H1 (cell line): ENCODE data around the gene ZCCHC9. TPM values are rescaled to one million over a fixed set of nuclear protein-coding genes. Genes with fewer than 3 reads are reported as not detected.

Source experiments
- CTCF ChIA-PET: fragments of 300-600 bp; sonication (Branson Sonifier 250); formaldehyde crosslinking; loops from one replicate; lab custom pipeline; 2021; ENCODE audit not compliant: partially characterized antibody; lab: Charles Lee
- POLR2A ChIA-PET: fragments of 300-600 bp; sonication (Branson Sonifier 250); formaldehyde crosslinking; loops from one replicate; lab custom pipeline; 2021; ENCODE audit warnings: inconsistent platforms; ENCODE audit not compliant: partially characterized antibody; lab: Charles Lee
- DNase-seq, 2 experiments: peaks; one replicate each; pipeline versions ENCODE4 v3.0.0 to v3.0.0-alpha.2; 2010 to 2022; ENCODE audit warnings: low spot score in 2 of 2, low read depth in 1 of 2, mixed read lengths in 1 of 2
- FAIRE-seq: peaks from 2 replicates; lab custom pipeline; 2011; peaks lifted over from hg19 to GRCh38; lab: Jason Lieb, UNC
- H2AFZ ChIP-seq: 2 replicates; pipeline ENCODE4 v1.8.1; 2012; ENCODE audit warnings: low read length, inconsistent platforms
- H2AK5ac ChIP-seq: 2 replicates; pipeline ENCODE4 v1.6.1; 2013; ENCODE audit warnings: low read depth, low read length
- H2BK120ac ChIP-seq: replicated peaks from 2 replicates; pipeline ENCODE3; 2013; ENCODE audit warnings: low read depth, low read length, inconsistent platforms
- H2BK12ac ChIP-seq: 2 replicates; pipeline ENCODE4 v1.6.1; 2013; ENCODE audit warnings: low read depth, low read length
- H2BK15ac ChIP-seq: 2 replicates; pipeline ENCODE4 v1.6.1; 2013; ENCODE audit warnings: low read length
- H2BK20ac ChIP-seq: 2 replicates; pipeline ENCODE4 v1.6.1; 2013; ENCODE audit warnings: low read length
- H2BK5ac ChIP-seq: 2 replicates; pipeline ENCODE4 v1.6.1; 2013; ENCODE audit warnings: low read depth, low read length
- H3K14ac ChIP-seq: 2 replicates; pipeline ENCODE4 v1.6.1; 2013; ENCODE audit warnings: inconsistent platforms; ENCODE audit not compliant: insufficient read length
- H3K18ac ChIP-seq: 2 replicates; pipeline ENCODE4 v1.6.1; 2013; ENCODE audit warnings: low read length; ENCODE audit errors: extremely low read depth
- H3K23ac ChIP-seq: 2 replicates; pipeline ENCODE4 v1.6.1; 2013; ENCODE audit warnings: inconsistent platforms; ENCODE audit not compliant: insufficient read length
- H3K23me2 ChIP-seq: 2 replicates; pipeline ENCODE4 v1.6.1; 2013; ENCODE audit warnings: low read depth, low read length
- H3K27ac ChIP-seq: 2 replicates; pipeline ENCODE4 v1.6.1; 2011; ENCODE audit warnings: low read depth, low read length, inconsistent platforms
- H3K27me3 ChIP-seq, 4 experiments: replicated peaks in 1 of 4; 1 replicate in 1 of 4; 2 replicates in 3 of 4; pipeline versions ENCODE4 v1.6.1 to v1.8.1; 2011 to 2013; ENCODE audit warnings: low read length in 3 of 4, mild to moderate bottlenecking in 3 of 4, inconsistent platforms in 2 of 4, mixed read lengths in 2 of 4, moderate library complexity in 1 of 4; ENCODE audit not compliant: control insufficient read depth in 3 of 4, insufficient read depth in 3 of 4; ENCODE audit errors: extremely low read depth in 1 of 4
- H3K36me3 ChIP-seq, 4 experiments: 2 replicates each; pipeline versions ENCODE4 v1.6.1 to v1.8.1; 2011 to 2013; ENCODE audit warnings: mild to moderate bottlenecking in 4 of 4, low read length in 3 of 4, moderate library complexity in 2 of 4, control low read depth in 1 of 4, inconsistent platforms in 1 of 4; ENCODE audit not compliant: insufficient read depth in 4 of 4, control insufficient read depth in 2 of 4
- H3K4ac ChIP-seq: replicated peaks from 2 replicates; pipeline ENCODE3; 2013; ENCODE audit warnings: low read length, low read depth, mixed read lengths, inconsistent platforms; ENCODE audit not compliant: insufficient read length
- H3K4me1 ChIP-seq, 4 experiments: replicated peaks in 1 of 4; 1 replicate in 1 of 4; 2 replicates in 3 of 4; pipeline versions ENCODE4 v1.6.1 to v1.8.1; 2011 to 2013; ENCODE audit warnings: low read length in 3 of 4, inconsistent platforms in 2 of 4, mixed read lengths in 1 of 4; ENCODE audit not compliant: insufficient read depth in 4 of 4, control insufficient read depth in 3 of 4
- H3K4me2 ChIP-seq, 2 experiments: 2 replicates each; pipeline versions ENCODE4 v1.6.1 to v1.8.1; 2011 to 2013; ENCODE audit warnings: low read depth in 2 of 2, low read length in 2 of 2, control low read depth in 1 of 2, inconsistent platforms in 1 of 2, mild to moderate bottlenecking in 1 of 2; ENCODE audit not compliant: insufficient read depth in 1 of 2
- H3K4me3 ChIP-seq, 4 experiments: fragments of 200-600, 300-600 bp in 1 of 4; sonication (generic), shearing (Covaris generic), sonication (Bioruptor Twin) in 1 of 4; 2 replicates each; pipeline versions ENCODE4 v1.5.1 to v1.8.1; 2011 to 2016; ENCODE audit warnings: low read length in 4 of 4, low read depth in 3 of 4, control low read depth in 2 of 4, inconsistent platforms in 2 of 4, mild to moderate bottlenecking in 2 of 4, mixed read lengths in 1 of 4, moderate library complexity in 1 of 4; ENCODE audit not compliant: insufficient read depth in 2 of 4; ENCODE audit errors: extremely low read depth in 1 of 4
- H3K56ac ChIP-seq: replicated peaks from 2 replicates; pipeline ENCODE3; 2013; ENCODE audit warnings: low read depth, mild to moderate bottlenecking, mixed read lengths, low read length, inconsistent platforms; ENCODE audit not compliant: insufficient read length
- H3K79me1 ChIP-seq: 2 replicates; pipeline ENCODE4 v1.6.1; 2013; ENCODE audit warnings: low read depth, low read length, control low read depth
- H3K79me2 ChIP-seq, 2 experiments: 2 replicates each; pipeline versions ENCODE4 v1.6.1 to v1.8.1; 2012 to 2013; ENCODE audit warnings: low read length in 2 of 2, mild to moderate bottlenecking in 2 of 2, inconsistent platforms in 1 of 2; ENCODE audit not compliant: insufficient read depth in 2 of 2, control insufficient read depth in 1 of 2
- H3K9ac ChIP-seq, 4 experiments: replicated peaks in 1 of 4; 1 replicate in 1 of 4; 2 replicates in 3 of 4; pipeline versions ENCODE4 v1.6.1 to v1.8.1; 2011 to 2013; ENCODE audit warnings: low read depth in 3 of 4, low read length in 3 of 4, control low read depth in 2 of 4, mild to moderate bottlenecking in 2 of 4, moderate library complexity in 2 of 4, inconsistent platforms in 1 of 4; ENCODE audit errors: extremely low read depth in 1 of 4
- H3K9me3 ChIP-seq, 2 experiments: 2 replicates each; pipeline versions ENCODE4 v1.6.1 to v1.8.1; 2012 to 2013; ENCODE audit warnings: mild to moderate bottlenecking in 2 of 2, moderate library complexity in 2 of 2, control low read depth in 1 of 2, inconsistent platforms in 1 of 2, low read depth in 1 of 2, low read length in 1 of 2, mixed read lengths in 1 of 2; ENCODE audit not compliant: insufficient read depth in 2 of 2
- H4K20me1 ChIP-seq, 2 experiments: replicated peaks in 1 of 2; 2 replicates each; pipeline versions ENCODE3 to v1.8.1; 2011 to 2013; ENCODE audit warnings: inconsistent platforms in 2 of 2, low read length in 2 of 2, mild to moderate bottlenecking in 1 of 2; ENCODE audit not compliant: insufficient read depth in 2 of 2, control insufficient read depth in 1 of 2
- H4K5ac ChIP-seq: 2 replicates; pipeline ENCODE4 v1.6.1; 2013; ENCODE audit warnings: low read length, low read depth, mixed read lengths, inconsistent platforms; ENCODE audit not compliant: insufficient read length
- H4K8ac ChIP-seq: 2 replicates; pipeline ENCODE4 v1.8.0; 2013; ENCODE audit warnings: mild to moderate bottlenecking, moderate library complexity, low read length, inconsistent platforms; ENCODE audit not compliant: insufficient read depth; ENCODE audit errors: extremely low read depth
- H4K91ac ChIP-seq: replicated peaks from 2 replicates; pipeline ENCODE3; 2013; ENCODE audit warnings: low read length, mixed read lengths, inconsistent platforms; ENCODE audit not compliant: insufficient read length
- KDM1A ChIP-seq: fragments of 200-600, 300-600 bp; sonication (generic); IDR thresholded peaks from 2 replicates; pipeline ENCODE4 v1.7.1; 2016; ENCODE audit warnings: mild to moderate bottlenecking, low read length, borderline replicate concordance
- RBBP5 ChIP-seq: IDR thresholded peaks from 2 replicates; pipeline ENCODE4 v1.7.1; 2012; ENCODE audit warnings: low read depth, mild to moderate bottlenecking, inconsistent platforms, low read length, moderate library complexity, borderline replicate concordance
- TCF12 ChIP-seq: IDR thresholded peaks from 2 replicates; pipeline ENCODE4 v1.6.1; 2011; ENCODE audit warnings: low read depth, mild to moderate bottlenecking, low read length
- polyA plus RNA-seq, 7 experiments: library from polyadenylated mRNA; depleted of rRNA in 3 of 7; stranded (reverse) in 5 of 7; unstranded in 2 of 7; fragments of >200 nt in 5 of 7; fragments of 200-250 nt in 2 of 7; gene quantifications; 1 replicate in 5 of 7; 2 replicates in 1 of 7; 4 replicates in 1 of 7; pipeline versions ENCODE4 v1.2.1 to v1.2.3, GENCODE V29; 2011 to 2013; ENCODE audit warnings: missing spikeins in 2 of 7, mixed read lengths in 2 of 7
- total RNA-seq: library from RNA; stranded (reverse); fragmentation: NEBNext Ultra II Directional; extraction: Animal tissue kit (Norgen Biotek cat#: 25700); gene quantifications from 2 replicates; pipeline ENCODE4 v1.2.1, GENCODE V29; 2021

ZCCHC9 gene
- total and polyA plus RNA-seq, 2 of the 8 experiments (the other 6 are each of a cell fraction or from before 2014, with no cell fraction given) = 10.9 to 33.6 TPM

GRCh38 chr5:81305785-81306184, 4.4 kb downstream of the ZCCHC9 start:
- no peak overlapping the region for H4K5ac ChIP-seq
- H3K4me1 ChIP-seq = peaks cover 0 to 6% (median 0%) of the 10 kb centered on the region in 4 experiments; a peak in 1 of 7 replicates
- FAIRE-seq (no peak), DNase-seq (no peak)
- CTCF ChIA-PET = interaction anchor here (1.2 kb wide), 1 partner anchor 99 kb away, joined by 4 read pairs; no protein-coding TSS in a partner anchor
- no peak overlapping the region for H3K4ac ChIP-seq
- no peak overlapping the region for H4K91ac ChIP-seq
- no peak overlapping the region for H3K27ac ChIP-seq
- POLR2A ChIA-PET = no interaction called here
- H3K23me2 ChIP-seq = peaks cover 3% of the 10 kb centered on the region; the same call in 1 of the 2 replicates
- no peak overlapping the region for H3K56ac ChIP-seq
- no peak overlapping the region for H2AFZ ChIP-seq
- H3K79me2 ChIP-seq = peaks cover 0 to 18% of the 10 kb centered on the region in 2 experiments; a peak in 2 of 4 replicates
- H3K79me1 ChIP-seq = no peaks in the 10 kb centered on the region; the same call in 1 of the 2 replicates
- no peaks in the 10 kb centered on the region for H3K9me3 ChIP-seq
- no peak overlapping the region for H2AK5ac ChIP-seq
- no peak overlapping the region for H3K4me2 ChIP-seq
- no peak overlapping the region for H3K4me3 ChIP-seq
- no peak overlapping the region for H2BK20ac ChIP-seq
- no peak overlapping the region for H2BK5ac ChIP-seq
- H4K20me1 ChIP-seq = no peaks in the 10 kb centered on the region
- H3K27me3 ChIP-seq = no peaks in the 10 kb centered on the region
- no peak overlapping the region for H2BK12ac ChIP-seq
- no peak overlapping the region for H3K23ac ChIP-seq
- no peak overlapping the region for H3K9ac ChIP-seq
- H3K36me3 ChIP-seq = peaks cover 0 to 14% (median 0%) of the 10 kb centered on the region in 4 experiments; a peak in 2 of 8 replicates
- no peak overlapping the region for H4K8ac ChIP-seq
- no peak overlapping the region for H3K14ac ChIP-seq
- no peak overlapping the region for H2BK15ac ChIP-seq
- H3K18ac ChIP-seq = no peak overlapping the region
- H2BK120ac ChIP-seq = no peak overlapping the region
- no peak for TF ChIP-seq KDM1A
- no peak for TF ChIP-seq RBBP5
- TF ChIP-seq TCF12 = no peak
